Liver (tissue), 9 donors: ENCODE data around the gene C16orf74. TPM values are rescaled to one million over a fixed set of nuclear protein-coding genes. Genes with fewer than 3 reads are reported as not detected.

Source experiments
- DNase-seq: peaks from one replicate; pipeline ENCODE4 v3.0.0-alpha.2; 2017; ENCODE audit warnings: low spot score
- H3K27ac ChIP-seq, 2 donors: one replicate each; pipeline ENCODE4 v1.7.0; 2013; ENCODE audit warnings: inconsistent platforms in 2 of 2, low read length in 2 of 2, control low read depth in 1 of 2, low read depth in 1 of 2, mild to moderate bottlenecking in 1 of 2
- H3K27me3 ChIP-seq, 4 donors: one replicate each; pipeline versions ENCODE4 v1.6.1 to v1.7.0; 2013; ENCODE audit warnings: low read length in 3 of 4, inconsistent platforms in 1 of 4, mild to moderate bottlenecking in 1 of 4, moderate library complexity in 1 of 4; ENCODE audit not compliant: control insufficient read depth in 4 of 4, insufficient read depth in 4 of 4
- H3K36me3 ChIP-seq, 4 donors: one replicate each; pipeline versions ENCODE4 v1.6.1 to v1.7.0; 2013; ENCODE audit warnings: low read length in 3 of 4, mild to moderate bottlenecking in 3 of 4, low read depth in 1 of 4, moderate library complexity in 1 of 4; ENCODE audit not compliant: control insufficient read depth in 4 of 4, insufficient read depth in 3 of 4
- H3K4me1 ChIP-seq, 4 donors: one replicate each; pipeline versions ENCODE4 v1.6.1 to v1.7.0; 2013; ENCODE audit warnings: low read length in 3 of 4, mild to moderate bottlenecking in 3 of 4, moderate library complexity in 1 of 4; ENCODE audit not compliant: control insufficient read depth in 4 of 4, insufficient read depth in 4 of 4
- H3K4me3 ChIP-seq, 3 donors: one replicate each; pipeline versions ENCODE4 v1.6.1 to v1.7.0; 2013; ENCODE audit warnings: low read length in 3 of 3, control low read depth in 1 of 3, low read depth in 1 of 3, mild to moderate bottlenecking in 1 of 3
- H3K9ac ChIP-seq, 2 donors: one replicate each; pipeline ENCODE4 v1.7.0; 2013; ENCODE audit warnings: low read length in 2 of 2, mild to moderate bottlenecking in 2 of 2, moderate library complexity in 2 of 2, control low read depth in 1 of 2, low read depth in 1 of 2
- H3K9me3 ChIP-seq, 4 donors: one replicate each; pipeline versions ENCODE4 v1.6.1 to v1.7.0; 2013; ENCODE audit warnings: low read length in 3 of 4; ENCODE audit not compliant: control insufficient read depth in 4 of 4
- ATF3 ChIP-seq: IDR thresholded peaks from 2 replicates; pipeline ENCODE4 v1.6.1; 2016; ENCODE audit warnings: antibody characterized with exemption
- FOXA1 ChIP-seq: IDR thresholded peaks from 2 replicates; pipeline ENCODE4 v1.6.1; 2016; ENCODE audit warnings: antibody characterized with exemption
- FOXA2 ChIP-seq: IDR thresholded peaks from 2 replicates; pipeline ENCODE4 v1.6.1; 2016; ENCODE audit warnings: antibody characterized with exemption
- GABPA ChIP-seq, 2 donors: IDR thresholded peaks in 1 of 2; conservative IDR thresholded peaks in 1 of 2; 2 replicates each; pipeline ENCODE4 v1.6.1; 2016; ENCODE audit warnings: antibody characterized with exemption in 2 of 2, mild to moderate bottlenecking in 1 of 2, moderate library complexity in 1 of 2
- HNF4A ChIP-seq, 2 donors: conservative IDR thresholded peaks; 2 replicates each; pipeline ENCODE4 v1.6.1; 2016; ENCODE audit warnings: antibody characterized with exemption in 2 of 2, mild to moderate bottlenecking in 2 of 2
- HNF4G ChIP-seq: IDR thresholded peaks from 2 replicates; pipeline ENCODE4 v1.6.1; 2016; ENCODE audit warnings: antibody characterized with exemption
- JUND ChIP-seq, 2 donors: IDR thresholded peaks; 2 replicates each; pipeline ENCODE4 v1.6.1; 2016; ENCODE audit warnings: antibody characterized with exemption in 2 of 2
- NR2F2 ChIP-seq: IDR thresholded peaks from 2 replicates; pipeline ENCODE4 v1.6.1; 2016; ENCODE audit warnings: antibody characterized with exemption
- RAD21 ChIP-seq, 2 donors: IDR thresholded peaks; 2 replicates each; pipeline ENCODE4 v1.6.1; 2016; ENCODE audit warnings: antibody characterized with exemption in 2 of 2, mild to moderate bottlenecking in 2 of 2
- RXRA ChIP-seq, 2 donors: IDR thresholded peaks; 2 replicates each; pipeline ENCODE4 v1.6.1; 2017 to 2018; ENCODE audit warnings: antibody characterized with exemption in 2 of 2, mild to moderate bottlenecking in 1 of 2
- SP1 ChIP-seq: IDR thresholded peaks from 2 replicates; pipeline ENCODE4 v1.6.1; 2018; ENCODE audit warnings: antibody characterized with exemption, mild to moderate bottlenecking
- TAF1 ChIP-seq: conservative IDR thresholded peaks from 2 replicates; pipeline ENCODE4 v1.6.1; 2016; ENCODE audit warnings: antibody characterized with exemption, mild to moderate bottlenecking
- WGBS: extraction: QIAGEN DNeasy Blood & Tissue Kit; methylation state at CpG from one replicate; pipeline ENCODE4 v1.1.7; 2013; 5-methylcytosine and 5-hydroxymethylcytosine counted together
- polyA plus RNA-seq, 2 donors: library from polyadenylated mRNA; stranded (reverse) in 1 of 2; unstranded in 1 of 2; fragments of 200-250 nt in 1 of 2; fragments of >200 nt in 1 of 2; fragmentation: Nextera tagmentation in 1 of 2; extraction: Ambion mirVana in 1 of 2; gene quantifications; one replicate each; pipeline versions ENCODE4 v1.2.1 to v1.2.3, GENCODE V29; 2013 to 2015
- total RNA-seq, 2 donors: library from RNA; depleted of rRNA; stranded (reverse); fragments of >200 nt; gene quantifications; one replicate each; pipeline ENCODE4 v1.2.3, GENCODE V29; 2014
- TF ChIP-seq, protein P1 (sequence below): IDR thresholded peaks from 2 replicates; pipeline ENCODE4 v1.6.1; 2016; ENCODE audit warnings: antibody characterized with exemption
- TF ChIP-seq, protein P2 (sequence below): IDR thresholded peaks from 2 replicates; pipeline ENCODE4 v1.6.1; 2016; ENCODE audit warnings: antibody characterized with exemption, mild to moderate bottlenecking
- donor health status: healthy.
- donor health status: healthy.
- donor health status: healthy.
- donor health status: healthy.
- donor health status: healthy.

The C16orf74 gene
- total and polyA plus RNA-seq, 4 donors = 0.37 to 0.75 (median 0.43) TPM

DNA sequence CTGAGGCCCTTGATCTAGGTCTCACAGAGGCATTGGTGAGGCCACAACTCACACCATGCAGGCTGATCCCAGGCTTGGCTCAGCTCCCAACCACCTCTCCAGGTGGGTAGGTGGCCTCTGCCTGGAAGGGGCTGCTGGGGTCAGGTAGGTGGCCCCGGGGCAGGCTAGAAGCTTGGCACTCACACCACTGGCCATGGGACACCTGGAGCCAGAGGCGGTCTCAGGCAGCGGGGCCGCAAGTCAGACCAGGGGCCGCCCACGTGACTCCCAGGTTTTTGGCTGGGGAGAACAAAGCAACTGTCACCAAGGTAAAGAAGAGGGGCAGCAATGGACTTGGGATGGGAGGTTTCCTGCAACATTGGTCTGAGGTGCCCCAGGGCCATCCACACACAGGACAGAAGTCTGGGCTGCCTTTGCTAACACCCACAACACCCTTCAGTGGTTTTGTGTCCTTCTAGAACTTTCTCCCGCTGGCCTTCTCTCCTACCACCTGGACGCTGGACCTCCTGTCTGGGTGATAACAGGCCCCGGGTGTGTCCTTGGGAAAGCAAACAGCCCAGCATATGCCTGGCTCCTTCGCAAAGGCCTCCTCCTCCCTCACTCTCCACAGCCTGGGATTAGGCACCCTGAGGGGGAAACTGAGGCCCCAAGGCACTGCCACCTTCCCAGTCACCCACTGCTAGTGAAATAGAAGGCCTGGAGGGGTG, 16.4 kb downstream of the C16orf74 start:
- TF ChIP-seq HNF4G (no peak), RXRA (IDR thresholded peaks at IDR 0.05) (no peak), GABPA (IDR thresholded peaks at IDR 0.05 in 1 of 2, conservative IDR thresholded peaks at IDR 0.05 in 1 of 2) (no peak), HNF4A (conservative IDR thresholded peaks at IDR 0.05) (no peak), ATF3 (no peak), JUND (IDR thresholded peaks at IDR 0.05) (no peak), NR2F2 (no peak), FOXA2 (no peak), FOXA1 (no peak), SP1 (no peak)
- TF ChIP-seq, protein P1, sequence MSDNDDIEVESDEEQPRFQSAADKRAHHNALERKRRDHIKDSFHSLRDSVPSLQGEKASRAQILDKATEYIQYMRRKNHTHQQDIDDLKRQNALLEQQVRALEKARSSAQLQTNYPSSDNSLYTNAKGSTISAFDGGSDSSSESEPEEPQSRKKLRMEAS = no peak
- Histone ChIP-seq H3K36me3 (no peaks in the 10 kb centered on the region), H3K9ac (no peak overlapping the region), H3K9me3 (no peaks in the 10 kb centered on the region), H3K4me3 (no peak overlapping the region), H3K27me3 (no peaks in the 10 kb centered on the region), H3K27ac (no peak overlapping the region), H3K4me1 (no peaks in the 10 kb centered on the region)
- no peak for DNase-seq
- WGBS = 79% methylated on average over 10 of the region's 10 CpGs

DNA sequence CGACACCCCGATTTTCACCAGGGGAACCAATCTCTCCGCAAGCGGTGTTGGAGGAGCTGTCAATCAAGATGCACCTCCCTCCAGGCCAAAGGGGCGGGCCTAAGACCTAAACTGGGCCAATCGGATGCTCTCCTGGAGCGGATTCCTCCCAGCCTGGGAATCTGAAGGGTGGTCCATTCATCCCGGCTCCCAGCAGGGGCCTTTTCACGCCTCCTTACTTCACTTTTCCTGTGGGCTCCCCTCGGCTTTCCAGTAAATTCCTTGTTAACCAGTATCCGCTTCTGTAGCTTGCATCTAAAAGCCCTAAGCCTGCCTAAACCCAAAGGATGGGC, 17.1 kb downstream of the C16orf74 start:
- no peaks in the 10 kb centered on the region for H3K27me3 ChIP-seq
- no peak overlapping the region for H3K9ac ChIP-seq
- 75% methylated on average over 11 of the region's 11 CpGs for WGBS
- no peaks in the 10 kb centered on the region for H3K4me1 ChIP-seq
- no peak for TF ChIP-seq SP1
- H3K36me3 ChIP-seq = no peaks in the 10 kb centered on the region
- no peak overlapping the region for H3K27ac ChIP-seq
- no peak overlapping the region for H3K4me3 ChIP-seq
- no peak for DNase-seq
- no peaks in the 10 kb centered on the region for H3K9me3 ChIP-seq

DNA sequence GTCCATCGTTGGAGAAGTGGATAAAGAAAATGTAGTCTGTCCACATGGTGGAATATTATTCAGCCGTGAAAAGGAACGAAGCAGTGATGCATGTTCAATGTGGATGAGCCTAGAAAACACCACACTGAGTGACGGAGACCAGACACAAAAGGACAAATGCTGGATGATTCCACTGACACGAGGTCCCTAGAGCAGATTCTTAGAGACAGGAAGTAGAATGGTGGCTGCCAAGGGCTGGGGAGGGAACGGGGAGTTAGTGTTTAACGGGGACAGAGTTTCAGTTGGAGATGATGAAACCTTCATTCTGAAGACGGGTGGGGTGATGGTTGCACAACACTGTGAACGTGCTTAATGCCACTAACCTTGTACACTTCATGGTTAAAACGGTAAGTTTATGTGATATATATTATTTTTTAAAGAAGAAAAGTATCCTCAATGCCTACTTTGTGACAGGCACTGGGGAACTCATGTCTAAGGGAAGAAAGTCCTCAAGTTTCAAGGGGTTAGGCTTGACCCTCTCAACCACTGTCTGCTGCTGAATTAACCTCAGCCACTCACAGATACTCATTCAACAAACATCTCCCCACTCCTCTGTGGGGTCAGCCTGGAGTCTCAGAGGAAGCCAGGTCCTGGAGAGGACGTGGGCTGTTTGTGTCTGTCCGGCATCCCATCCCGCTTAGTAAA, 17.6 kb downstream of the C16orf74 start:
- H3K9me3 ChIP-seq = no peaks in the 10 kb centered on the region
- no peaks in the 10 kb centered on the region for H3K36me3 ChIP-seq
- no peak overlapping the region for H3K9ac ChIP-seq
- no peaks in the 10 kb centered on the region for H3K27me3 ChIP-seq
- no peak for TF ChIP-seq RAD21 (IDR thresholded peaks at IDR 0.05)
- TF ChIP-seq RXRA (IDR thresholded peaks at IDR 0.05) = peak in 1 of 2 donors; percentile 33
- no peak for TF ChIP-seq SP1
- TF ChIP-seq TAF1 = no peak
- TF ChIP-seq HNF4A (conservative IDR thresholded peaks at IDR 0.05) = peak in 1 of 2 donors; percentile 17
- TF ChIP-seq FOXA1 = no peak
- TF ChIP-seq, protein P2, sequence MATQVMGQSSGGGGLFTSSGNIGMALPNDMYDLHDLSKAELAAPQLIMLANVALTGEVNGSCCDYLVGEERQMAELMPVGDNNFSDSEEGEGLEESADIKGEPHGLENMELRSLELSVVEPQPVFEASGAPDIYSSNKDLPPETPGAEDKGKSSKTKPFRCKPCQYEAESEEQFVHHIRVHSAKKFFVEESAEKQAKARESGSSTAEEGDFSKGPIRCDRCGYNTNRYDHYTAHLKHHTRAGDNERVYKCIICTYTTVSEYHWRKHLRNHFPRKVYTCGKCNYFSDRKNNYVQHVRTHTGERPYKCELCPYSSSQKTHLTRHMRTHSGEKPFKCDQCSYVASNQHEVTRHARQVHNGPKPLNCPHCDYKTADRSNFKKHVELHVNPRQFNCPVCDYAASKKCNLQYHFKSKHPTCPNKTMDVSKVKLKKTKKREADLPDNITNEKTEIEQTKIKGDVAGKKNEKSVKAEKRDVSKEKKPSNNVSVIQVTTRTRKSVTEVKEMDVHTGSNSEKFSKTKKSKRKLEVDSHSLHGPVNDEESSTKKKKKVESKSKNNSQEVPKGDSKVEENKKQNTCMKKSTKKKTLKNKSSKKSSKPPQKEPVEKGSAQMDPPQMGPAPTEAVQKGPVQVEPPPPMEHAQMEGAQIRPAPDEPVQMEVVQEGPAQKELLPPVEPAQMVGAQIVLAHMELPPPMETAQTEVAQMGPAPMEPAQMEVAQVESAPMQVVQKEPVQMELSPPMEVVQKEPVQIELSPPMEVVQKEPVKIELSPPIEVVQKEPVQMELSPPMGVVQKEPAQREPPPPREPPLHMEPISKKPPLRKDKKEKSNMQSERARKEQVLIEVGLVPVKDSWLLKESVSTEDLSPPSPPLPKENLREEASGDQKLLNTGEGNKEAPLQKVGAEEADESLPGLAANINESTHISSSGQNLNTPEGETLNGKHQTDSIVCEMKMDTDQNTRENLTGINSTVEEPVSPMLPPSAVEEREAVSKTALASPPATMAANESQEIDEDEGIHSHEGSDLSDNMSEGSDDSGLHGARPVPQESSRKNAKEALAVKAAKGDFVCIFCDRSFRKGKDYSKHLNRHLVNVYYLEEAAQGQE = no peak
- TF ChIP-seq FOXA2 = no peak
- H3K4me1 ChIP-seq = no peaks in the 10 kb centered on the region
- no peak for DNase-seq
- H3K4me3 ChIP-seq = no peak overlapping the region
- no peak overlapping the region for H3K27ac ChIP-seq
- 58% methylated on average over 13 of the region's 13 CpGs for WGBS
